ENCODE data around the gene FHIP1A. TPM values are rescaled to one million over a fixed set of nuclear protein-coding genes. Genes with fewer than 3 reads are reported as not detected.

Gene FHIP1A
- polyA plus RNA-seq, 1 of the 3 experiments (the other 2 are of a cell fraction) = 1.3 TPM

- Histone ChIP-seq H3K9ac (no peak overlapping the region), H3K9me2 (no peaks in the 10 kb centered on the region), H3K27me3 (ENCODE audit: insufficient read depth) (no peaks in the 10 kb centered on the region), H2AFZ (ENCODE audit: low read depth) (no peak overlapping the region; the same call in 1 of the 2 replicates), H3K4me3 (ENCODE audit: low read depth in 2 of 2, low read length in 1 of 2) (no peak overlapping the region), H3K79me2 (ENCODE audit: insufficient read depth) (no peaks in the 10 kb centered on the region), H3F3A (replicated peaks; ENCODE audit: insufficient read depth) (peaks cover 29% of the 10 kb centered on the region), H3K36me3 (replicated peaks in 1 of 2; ENCODE audit: control insufficient read depth in 1 of 2, insufficient read depth in 2 of 2, low read length in 1 of 2) (no peaks in the 10 kb centered on the region), H3K4me2 (0 out of 2 replicates have a peak overlapping the region, but pooled peaks have one; percentile 1), H3K9me3 (no peaks in the 10 kb centered on the region), H4K20me1 (ENCODE audit: insufficient read depth) (no peaks in the 10 kb centered on the region), H3K27ac (ENCODE audit: low read depth in 2 of 2, low read length in 1 of 2) (peak overlapping the region; percentile 53 to 75; a peak in 3 of 4 replicates), H3K4me1 (ENCODE audit: control insufficient read depth in 1 of 2, insufficient read depth in 2 of 2, low read depth in 1 of 2, low read length in 1 of 2) (peaks cover 0 to 24% of the 10 kb centered on the region in 2 experiments; a peak in 2 of 4 replicates)
- ChIA-PET POLR2A (no interaction called here), CTCF (no interaction called here)
- WGBS (ENCODE audit: low lambda C conversion rate) = 100% methylated on average over 2 of the region's 2 CpGs
- no peak for TF ChIP-seq RXRA (IDR thresholded peaks at IDR 0.05; ENCODE audit: borderline replicate concordance, low read depth)
- TF ChIP-seq MXI1 (IDR thresholded peaks at IDR 0.05; ENCODE audit: low read depth, low read length) = no peak
- no peak for TF ChIP-seq TEAD4 (IDR thresholded peaks at IDR 0.05; ENCODE audit: borderline replicate concordance, insufficient read depth)
- no peak for TF ChIP-seq TAF1 (IDR thresholded peaks at IDR 0.05; ENCODE audit: borderline replicate concordance, low read depth, low read length)
- no peak for TF ChIP-seq USF1 (IDR thresholded peaks at IDR 0.05; ENCODE audit: borderline replicate concordance, low read depth)
- TF ChIP-seq TCF12 (IDR thresholded peaks at IDR 0.05) = no peak
- no peak for TF ChIP-seq YY1 (IDR thresholded peaks at IDR 0.05; ENCODE audit: low read depth)
- TF ChIP-seq MAX (IDR thresholded peaks at IDR 0.05; ENCODE audit: low read depth) = no peak
- TF ChIP-seq RAD21 (IDR thresholded peaks at IDR 0.05; ENCODE audit: low read length) = no peak
- TF ChIP-seq EZH2phosphoT487 (IDR thresholded peaks at IDR 0.05; ENCODE audit: borderline replicate concordance, low read depth) = no peak
- no peak for TF ChIP-seq FOXJ3 (CRISPR knock-in tag; IDR thresholded peaks at IDR 0.05)
- no peak for TF ChIP-seq GATA2 (CRISPR knock-in tag; IDR thresholded peaks at IDR 0.05)
- TF ChIP-seq NRF1 (IDR thresholded peaks at IDR 0.05; ENCODE audit: low read depth, low read length) = no peak
- no peak for TF ChIP-seq IRF3 (IDR thresholded peaks at IDR 0.05; ENCODE audit: low read depth, low read length)
- DNase-seq = no peak
Measured at GRCh38 chr4:151417766-151418376, 8.9 kb downstream of the FHIP1A start.

GRCh38 chr4:151418385-151418784 is 9.4 kb downstream of the FHIP1A start:
- Histone ChIP-seq H3K9me3 (no peaks in the 10 kb centered on the region), H2AFZ (ENCODE audit: low read depth) (no peak overlapping the region; the same call in 1 of the 2 replicates), H3K9ac (no peak overlapping the region), H3K9me2 (no peaks in the 10 kb centered on the region), H3F3A (replicated peaks; ENCODE audit: insufficient read depth) (peaks cover 29% of the 10 kb centered on the region), H3K79me2 (ENCODE audit: insufficient read depth) (no peaks in the 10 kb centered on the region), H3K4me1 (ENCODE audit: control insufficient read depth in 1 of 2, insufficient read depth in 2 of 2, low read depth in 1 of 2, low read length in 1 of 2) (peaks cover 0 to 24% of the 10 kb centered on the region in 2 experiments; a peak in 2 of 4 replicates), H3K27ac (ENCODE audit: low read depth in 2 of 2, low read length in 1 of 2) (peak overlapping the region; percentile 53 to 75; a peak in 3 of 4 replicates), H3K4me3 (ENCODE audit: low read depth in 2 of 2, low read length in 1 of 2) (no peak overlapping the region), H3K4me2 (0 out of 2 replicates have a peak overlapping the region, but pooled peaks have one; percentile 1), H4K20me1 (ENCODE audit: insufficient read depth) (no peaks in the 10 kb centered on the region), H3K27me3 (ENCODE audit: insufficient read depth) (no peaks in the 10 kb centered on the region), H3K36me3 (replicated peaks in 1 of 2; ENCODE audit: control insufficient read depth in 1 of 2, insufficient read depth in 2 of 2, low read length in 1 of 2) (no peaks in the 10 kb centered on the region)
- DNase-seq = no peak
- POLR2A ChIA-PET = no interaction called here
- CTCF ChIA-PET = no interaction called here
- TF ChIP-seq TAF1 (IDR thresholded peaks at IDR 0.05; ENCODE audit: borderline replicate concordance, low read depth, low read length) (no peak), YY1 (IDR thresholded peaks at IDR 0.05; ENCODE audit: low read depth) (no peak), MXI1 (IDR thresholded peaks at IDR 0.05; ENCODE audit: low read depth, low read length) (no peak), EZH2phosphoT487 (IDR thresholded peaks at IDR 0.05; ENCODE audit: borderline replicate concordance, low read depth) (no peak), EP300 (IDR thresholded peaks at IDR 0.05; ENCODE audit: borderline replicate concordance in 1 of 2, low read depth in 1 of 2, low read length in 1 of 2) (peak in 1 of 2 experiments; percentile 58; a peak in 1 of 4 replicates), NRF1 (IDR thresholded peaks at IDR 0.05; ENCODE audit: low read depth, low read length) (no peak), FOXJ3 (CRISPR knock-in tag; IDR thresholded peaks at IDR 0.05) (no peak), ELF1 (IDR thresholded peaks at IDR 0.05) (no peak), RCOR1 (IDR thresholded peaks at IDR 0.05; ENCODE audit: low read length) (no peak), RAD21 (IDR thresholded peaks at IDR 0.05; ENCODE audit: low read length) (no peak), RXRA (IDR thresholded peaks at IDR 0.05; ENCODE audit: borderline replicate concordance, low read depth) (no peak), FOSL2 (IDR thresholded peaks at IDR 0.05; ENCODE audit: borderline replicate concordance, low read depth) (peak; percentile 93), MAX (IDR thresholded peaks at IDR 0.05; ENCODE audit: low read depth) (peak; percentile 40; the same call in 1 of the 2 replicates), USF2 (IDR thresholded peaks at IDR 0.05; ENCODE audit: borderline replicate concordance, low read depth, low read length) (no peak), NFIC (IDR thresholded peaks at IDR 0.05; ENCODE audit: borderline replicate concordance) (peak; percentile 49; the same call in 1 of the 2 replicates), MEF2A (IDR thresholded peaks at IDR 0.05; ENCODE audit: borderline replicate concordance, low read depth) (no peak)

Measured in SK-N-SH (cell line).